Spleen (tissue), 7 donors: ENCODE measurements around the gene TOB2.

Source experiments
- POLR2A ChIP-seq, 3 donors: fragments of 450-650 bp; IDR thresholded peaks; one replicate each; pipeline ENCODE4 v1.5.1; 2017; ENCODE audit warnings: antibody characterized with exemption in 3 of 3, mild to moderate bottlenecking in 1 of 3
- POLR2AphosphoS5 ChIP-seq, 3 donors: sonication (generic); formaldehyde crosslinking; IDR thresholded peaks; one replicate each; pipeline ENCODE4 v1.5.1; 2017; ENCODE audit warnings: antibody characterized with exemption in 3 of 3
- TF ChIP-seq, protein P1 (sequence below), 11 experiments: fragments of 200-600 bp in 7 of 11; fragments of 450-650 bp in 4 of 11; sonication (generic) in 4 of 11; IDR thresholded peaks in 8 of 11; conservative IDR thresholded peaks in 3 of 11; 1 replicate in 7 of 11; 2 replicates in 4 of 11; pipeline versions ENCODE4 v1.4.0 to v1.8.0; 2016 to 2021; ENCODE audit warnings: antibody characterized with exemption in 11 of 11, inconsistent platforms in 4 of 11, mild to moderate bottlenecking in 1 of 11
- donor health status: DM: no; HTN: no; CAD: no; lungs with moderate emphysema.
- donor health status: DM: no; HTN: no; CAD: no.
- donor health status: DM: no; HTN: no; CAD: no.

DNA sequence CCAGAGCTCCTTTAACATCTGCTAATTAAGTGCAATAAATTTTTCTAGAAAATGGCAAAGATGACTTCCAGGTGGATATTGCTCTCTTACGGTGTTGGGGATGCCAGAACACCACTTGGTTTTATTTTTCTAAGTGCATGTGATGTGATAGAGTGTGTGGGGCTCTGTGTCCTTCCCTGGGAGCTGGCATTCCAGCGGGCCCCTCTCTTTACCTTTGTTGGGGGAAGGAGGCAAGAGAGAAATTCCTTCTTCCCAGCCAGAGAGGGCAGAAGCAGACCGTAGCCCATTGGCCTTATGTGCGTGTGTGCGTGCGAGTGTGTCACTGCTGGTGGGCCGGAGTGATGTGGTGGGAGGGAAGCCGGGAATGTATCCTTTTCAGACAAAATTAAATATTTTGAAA lies 47.7 kb downstream of the TOB2 start:
- no peak for TF ChIP-seq POLR2AphosphoS5 (IDR thresholded peaks at IDR 0.05)
- TF ChIP-seq, protein P1, sequence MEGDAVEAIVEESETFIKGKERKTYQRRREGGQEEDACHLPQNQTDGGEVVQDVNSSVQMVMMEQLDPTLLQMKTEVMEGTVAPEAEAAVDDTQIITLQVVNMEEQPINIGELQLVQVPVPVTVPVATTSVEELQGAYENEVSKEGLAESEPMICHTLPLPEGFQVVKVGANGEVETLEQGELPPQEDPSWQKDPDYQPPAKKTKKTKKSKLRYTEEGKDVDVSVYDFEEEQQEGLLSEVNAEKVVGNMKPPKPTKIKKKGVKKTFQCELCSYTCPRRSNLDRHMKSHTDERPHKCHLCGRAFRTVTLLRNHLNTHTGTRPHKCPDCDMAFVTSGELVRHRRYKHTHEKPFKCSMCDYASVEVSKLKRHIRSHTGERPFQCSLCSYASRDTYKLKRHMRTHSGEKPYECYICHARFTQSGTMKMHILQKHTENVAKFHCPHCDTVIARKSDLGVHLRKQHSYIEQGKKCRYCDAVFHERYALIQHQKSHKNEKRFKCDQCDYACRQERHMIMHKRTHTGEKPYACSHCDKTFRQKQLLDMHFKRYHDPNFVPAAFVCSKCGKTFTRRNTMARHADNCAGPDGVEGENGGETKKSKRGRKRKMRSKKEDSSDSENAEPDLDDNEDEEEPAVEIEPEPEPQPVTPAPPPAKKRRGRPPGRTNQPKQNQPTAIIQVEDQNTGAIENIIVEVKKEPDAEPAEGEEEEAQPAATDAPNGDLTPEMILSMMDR (IDR thresholded peaks at IDR 0.05 in 8 of 11, conservative IDR thresholded peaks at IDR 0.05 in 3 of 11): no peak
- no peak for TF ChIP-seq POLR2A (IDR thresholded peaks at IDR 0.05)
